Fibroblast of villous mesenchyme (primary cell): ENCODE results near the gene LIN7A. TPM values are rescaled to one million over a fixed set of nuclear protein-coding genes. Genes with fewer than 3 reads are reported as not detected.
A peak's percentile ranks its signal among the peaks of the same experiment; 100 is the strongest.
"Not testable (repeated sequence)": the region's sequence is repeated elsewhere in the genome, so short reads cannot be mapped to it uniquely, and the experiment has no call there.

ENCODE experiments used
- DNase-seq: peaks from one replicate; pipeline ENCODE4 v3.0.0-alpha.2; 2010; ENCODE audit warnings: low read depth
- H3K4me3 ChIP-seq: 2 replicates; pipeline ENCODE4 v1.5.1; 2011; ENCODE audit warnings: low read depth, mild to moderate bottlenecking, low read length
- CTCF ChIP-seq: IDR thresholded peaks from 2 replicates; pipeline ENCODE4 v1.5.1; 2012; ENCODE audit warnings: low read depth, mild to moderate bottlenecking, low read length; ENCODE audit not compliant: insufficient read depth
- total RNA-seq: library from RNA; depleted of rRNA; stranded (reverse); fragments of >200 nt; gene quantifications from 2 replicates; pipeline ENCODE4 v1.2.3, GENCODE V29; 2012

The LIN7A gene
- total RNA-seq, 1 donor: 10.4 TPM

DNA sequence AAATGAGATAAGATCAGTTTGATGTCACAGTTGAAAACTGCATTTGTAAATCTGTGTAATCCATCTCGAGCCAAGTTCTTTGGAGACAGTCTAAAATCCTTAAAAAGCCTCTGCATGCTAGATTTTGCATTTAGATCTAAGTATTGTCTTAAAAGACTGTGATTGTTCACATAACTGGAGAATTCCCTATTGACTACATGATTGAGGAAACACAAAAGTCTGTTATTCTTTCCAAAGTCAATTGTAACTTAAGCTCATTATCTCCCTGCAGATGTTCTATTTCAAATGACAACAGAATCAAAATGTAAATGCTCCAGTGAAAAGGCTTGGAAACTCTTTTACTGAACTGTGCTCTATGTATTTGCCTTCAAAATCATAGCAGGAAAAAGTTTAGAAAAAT is 143.2 kb downstream of the LIN7A start:
- H3K4me3 ChIP-seq: no peak overlapping the region
- no peak for DNase-seq

DNA sequence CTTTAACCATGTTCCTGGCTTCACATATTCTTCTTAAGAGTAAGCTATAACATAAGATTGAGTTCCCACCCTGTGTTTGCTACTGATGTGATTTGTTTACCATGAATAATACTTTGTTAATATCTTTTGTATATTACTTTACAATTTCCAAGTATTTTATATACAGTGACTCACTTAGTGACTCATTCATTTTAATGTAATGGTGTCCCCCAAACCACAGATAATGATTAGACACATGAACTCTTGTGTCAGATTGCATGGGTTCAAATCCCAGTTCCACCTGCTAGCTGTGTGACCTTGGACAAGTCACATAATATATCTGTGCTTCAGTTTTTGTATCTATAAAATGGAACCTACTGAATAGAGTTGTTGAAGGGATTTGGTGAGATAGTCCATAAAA is 144.9 kb downstream of the LIN7A start:
- no peak for TF ChIP-seq CTCF
- H3K4me3 ChIP-seq: no peak overlapping the region
- DNase-seq: no peak

More for the DNA sequence above, 143.2 kb downstream of the LIN7A start:
- no peak for TF ChIP-seq CTCF

DNA sequence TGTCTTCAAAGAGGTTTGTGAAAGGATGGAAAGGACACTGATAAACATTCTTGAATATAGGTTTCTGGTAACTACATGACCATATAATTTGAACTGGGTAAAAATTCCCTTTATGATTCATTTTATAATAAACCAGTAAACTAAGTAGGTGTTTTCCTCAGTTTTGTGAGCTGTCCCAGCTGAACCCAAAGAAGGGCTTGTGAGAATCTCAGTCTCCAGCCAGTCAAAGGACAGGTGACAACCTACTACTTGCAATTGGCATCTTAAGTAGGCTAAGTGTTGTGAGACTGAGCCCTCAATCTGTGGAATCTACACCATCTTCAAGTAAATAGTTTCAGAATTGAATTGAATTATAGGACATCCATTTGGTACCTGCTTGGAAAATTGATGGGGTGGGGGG is 145.9 kb downstream of the LIN7A start:
- no peak for DNase-seq
- H3K4me3 ChIP-seq: no peak overlapping the region
- no peak for TF ChIP-seq CTCF

GRCh38 chr12:80788407-80788806 is 149.3 kb downstream of the LIN7A start:
- not testable (repeated sequence) for DNase-seq, H3K4me3 ChIP-seq

- DNase-seq, H3K4me3 ChIP-seq: not testable (repeated sequence)
Measured at GRCh38 chr12:80782963-80783470, 154.7 kb downstream of the LIN7A start.

GRCh38 chr12:80781313-80781712 is 156.4 kb downstream of the LIN7A start:
- TF ChIP-seq CTCF: no peak
- no peak for DNase-seq
- no peak overlapping the region for H3K4me3 ChIP-seq

DNA sequence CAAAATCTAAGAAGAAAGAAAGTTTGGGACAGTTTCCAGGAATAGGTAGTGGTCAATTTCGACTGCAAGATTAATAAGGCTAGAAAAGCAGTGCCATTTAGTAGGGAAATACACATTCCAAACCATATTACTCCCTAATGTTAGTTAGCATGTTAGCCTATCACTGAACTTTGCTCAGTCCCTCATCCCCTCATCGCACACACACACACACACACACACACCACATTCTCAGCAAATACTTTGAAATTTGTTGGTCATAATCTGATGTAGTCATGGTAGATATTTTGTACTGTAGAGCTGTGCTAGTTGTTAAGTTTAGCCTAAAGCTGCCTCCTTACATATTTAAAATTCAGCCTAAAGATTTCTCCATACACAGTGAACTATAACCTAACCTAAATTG is 157.0 kb downstream of the LIN7A start:
- TF ChIP-seq CTCF: no peak
- no peak overlapping the region for H3K4me3 ChIP-seq
- DNase-seq: no peak

DNA sequence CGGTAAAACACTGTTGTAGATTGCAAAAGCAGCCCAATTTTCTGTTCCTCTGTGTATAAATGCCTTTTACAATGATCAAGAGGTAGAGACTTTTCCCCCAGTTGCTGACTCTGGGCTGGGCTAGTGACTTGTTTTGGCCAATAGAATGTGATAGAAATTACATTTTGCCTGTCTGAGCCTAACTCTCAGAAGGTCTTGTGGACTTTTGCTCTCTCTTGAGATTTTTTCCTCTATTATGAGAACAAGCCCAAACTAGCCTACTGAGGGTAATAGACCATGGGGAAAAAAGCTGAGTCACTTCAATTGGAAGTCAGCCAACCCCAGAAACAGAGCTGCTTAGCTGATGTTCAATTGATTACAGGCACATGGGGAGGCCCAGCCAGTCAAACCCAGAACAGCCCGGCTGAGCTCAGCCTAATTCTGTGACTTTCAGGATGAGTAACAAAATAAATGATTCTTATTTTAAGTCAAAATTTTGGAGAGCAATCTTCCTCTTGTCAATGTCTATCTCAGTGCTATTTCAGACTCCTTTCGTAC is 159.7 kb downstream of the LIN7A start:
- TF ChIP-seq CTCF: no peak
- H3K4me3 ChIP-seq: no peak overlapping the region
- DNase-seq: peak; percentile 88
